GM04503 (cell line): ENCODE results near the gene C3orf18.

ENCODE experiments used
- DNase-seq: peaks from one replicate; pipeline ENCODE4 v3.0.0-alpha.2; 2012; ENCODE audit warnings: low read depth

Gene C3orf18

DNA sequence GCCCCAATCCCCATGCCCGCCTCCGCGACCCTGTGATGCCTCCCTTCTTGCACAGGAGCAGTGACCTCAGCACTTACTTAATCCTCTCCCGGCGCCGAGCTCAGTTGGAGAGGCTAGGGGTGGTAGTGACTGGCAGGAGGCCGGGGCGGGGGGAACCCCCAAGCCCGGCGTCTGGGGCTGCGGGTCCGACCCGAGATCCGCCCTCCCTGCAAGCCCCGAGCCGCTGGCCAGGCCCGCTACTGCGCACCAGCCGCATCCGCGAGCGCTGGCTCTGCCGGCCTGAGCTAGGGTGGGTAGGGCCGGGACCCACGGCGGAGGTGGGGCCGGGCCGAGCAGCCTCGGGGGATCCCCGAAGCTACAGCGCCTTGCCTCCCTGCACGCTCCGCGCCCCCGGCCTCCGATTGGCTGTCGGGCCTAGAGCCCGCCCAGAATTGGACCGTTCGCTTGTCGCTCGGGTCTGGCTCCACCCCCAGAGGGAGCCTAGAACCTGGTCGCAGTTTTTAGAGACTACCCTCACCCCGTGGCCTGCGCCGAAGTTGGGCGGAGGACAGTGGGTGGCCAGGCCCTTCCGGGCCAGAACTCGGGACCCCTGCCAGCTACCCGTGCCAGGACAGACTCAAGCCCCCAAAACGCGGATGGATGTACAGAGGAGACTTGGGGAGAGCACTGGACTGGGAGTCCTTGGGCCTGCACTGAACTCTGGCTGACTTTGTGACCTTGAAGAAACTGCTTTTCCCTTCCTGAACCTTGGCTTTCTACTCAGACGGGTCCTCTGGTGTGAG lies at the start of gene C3orf18:
C3orf18 (minus strand) TSS at position 362 of the 782 bp plus-strand sequence. CDS start 2,048 bp downstream, outside the sequence.
- DNase-seq: peak; percentile 60

DNA sequence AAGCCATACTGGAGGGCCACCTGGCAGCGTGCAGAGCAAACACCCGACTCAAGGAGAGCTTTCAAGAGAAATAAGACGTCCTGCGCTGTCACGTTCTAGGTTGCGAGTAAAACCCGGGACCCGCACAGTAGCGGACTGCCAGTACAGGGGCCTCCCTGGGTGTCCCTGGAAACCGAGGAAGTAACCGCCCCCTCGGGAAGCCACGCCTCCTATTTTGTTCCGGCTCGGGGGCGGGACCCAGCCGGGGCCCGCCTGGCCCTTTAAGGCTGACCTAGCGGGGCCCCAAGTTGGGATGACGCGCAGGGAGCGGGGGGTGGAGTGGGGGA lies 49.2 kb upstream of the C3orf18 start:
- DNase-seq: peak; percentile 34

DNA sequence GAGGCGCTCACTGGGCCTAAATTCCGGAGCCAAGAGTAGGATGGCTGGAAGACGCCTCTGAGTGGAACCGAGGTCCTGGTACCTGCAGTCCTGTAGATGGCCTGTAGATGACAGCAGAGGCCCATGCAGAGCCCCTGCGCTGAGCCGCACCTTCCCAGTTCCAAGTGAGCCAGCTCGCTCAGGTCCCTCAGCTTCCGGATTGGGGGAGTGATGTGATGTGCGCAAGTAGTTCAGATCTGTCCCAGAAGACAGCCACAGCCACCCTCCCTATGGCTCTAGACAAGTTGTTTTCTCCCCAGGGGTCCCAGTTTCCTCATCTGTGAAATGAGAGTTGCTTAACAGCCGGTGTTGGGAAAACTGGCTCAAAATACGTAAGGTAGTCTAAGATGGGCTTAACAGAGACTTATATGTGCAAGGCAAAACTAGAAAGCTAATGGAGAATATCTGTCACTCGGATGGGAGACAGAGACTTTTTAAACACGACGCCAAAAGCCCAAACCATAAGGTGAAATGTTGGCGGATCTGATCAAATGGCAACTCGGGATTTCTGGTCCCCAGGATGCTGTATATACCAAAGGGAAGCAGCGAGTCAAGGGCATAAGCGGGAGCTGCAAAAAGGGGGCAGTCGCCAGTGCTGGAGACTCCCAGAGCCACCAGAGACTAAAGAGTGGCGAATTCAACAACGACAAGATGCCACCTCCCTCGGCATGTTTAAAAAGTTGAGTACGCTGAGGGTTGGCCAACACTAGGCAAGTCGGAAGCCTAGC lies 48.6 kb upstream of the C3orf18 start:
- peak; percentile 34 for DNase-seq

DNA sequence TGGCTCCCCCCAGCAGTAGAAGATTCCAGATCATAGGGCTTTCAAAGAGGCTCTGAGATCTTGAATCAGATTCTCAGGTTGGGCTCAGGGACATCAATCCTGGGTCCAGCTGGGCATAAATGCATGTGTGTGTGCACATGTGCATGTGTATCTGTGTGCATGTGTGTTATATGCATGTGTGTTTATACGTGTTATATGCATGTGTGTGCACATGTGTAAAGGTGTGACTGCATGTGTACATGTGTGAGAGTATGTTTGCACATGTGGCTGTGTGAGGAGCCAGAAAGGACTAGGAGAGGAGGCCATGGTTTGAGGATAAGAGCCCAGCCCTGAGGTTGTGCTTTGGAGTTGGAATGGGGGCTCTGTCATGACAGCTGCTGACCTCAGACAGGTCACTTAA lies 47.6 kb upstream of the C3orf18 start:
- DNase-seq: no peak

DNA sequence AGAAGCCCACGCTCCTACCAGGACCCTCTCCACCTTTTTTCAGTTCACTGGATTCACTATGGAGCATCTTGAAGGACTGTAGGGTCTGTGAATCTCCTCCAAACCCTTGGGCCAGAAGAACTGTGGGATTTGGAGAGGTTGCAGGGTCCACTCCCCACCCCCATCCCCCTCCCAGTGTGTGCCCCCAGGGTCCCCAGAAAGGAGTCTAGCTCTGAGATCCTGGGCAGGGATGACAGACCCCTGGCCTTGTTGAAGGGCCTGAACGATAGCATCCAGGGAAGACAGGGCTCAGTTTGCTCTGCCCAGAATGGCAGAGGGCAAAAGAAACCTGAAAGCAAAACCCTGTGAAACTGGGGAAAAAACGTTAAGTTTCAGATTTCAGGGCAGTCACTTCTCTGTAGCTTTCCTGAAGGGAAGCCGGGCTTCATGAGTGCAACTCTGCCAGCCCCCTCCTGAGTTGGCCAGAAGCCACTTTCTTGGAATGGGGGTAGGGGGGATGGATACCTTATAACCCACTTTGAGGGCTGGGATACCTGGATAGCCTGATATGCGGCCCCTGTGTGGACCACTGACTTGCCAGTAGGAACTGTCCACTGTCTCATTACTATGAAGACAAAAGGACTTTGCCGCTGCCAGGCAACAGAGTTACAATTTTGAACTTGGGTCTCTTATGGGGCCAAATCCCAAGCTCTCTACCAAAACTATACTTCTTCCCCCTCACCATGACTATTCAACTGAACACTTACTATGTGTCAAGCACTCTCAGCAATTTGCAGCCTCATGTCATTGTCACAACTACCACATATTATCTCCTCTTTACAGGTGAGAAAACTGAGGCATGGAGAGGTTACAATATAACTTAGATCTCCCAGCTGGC lies 45.7 kb upstream of the C3orf18 start:
- no peak for DNase-seq

DNA sequence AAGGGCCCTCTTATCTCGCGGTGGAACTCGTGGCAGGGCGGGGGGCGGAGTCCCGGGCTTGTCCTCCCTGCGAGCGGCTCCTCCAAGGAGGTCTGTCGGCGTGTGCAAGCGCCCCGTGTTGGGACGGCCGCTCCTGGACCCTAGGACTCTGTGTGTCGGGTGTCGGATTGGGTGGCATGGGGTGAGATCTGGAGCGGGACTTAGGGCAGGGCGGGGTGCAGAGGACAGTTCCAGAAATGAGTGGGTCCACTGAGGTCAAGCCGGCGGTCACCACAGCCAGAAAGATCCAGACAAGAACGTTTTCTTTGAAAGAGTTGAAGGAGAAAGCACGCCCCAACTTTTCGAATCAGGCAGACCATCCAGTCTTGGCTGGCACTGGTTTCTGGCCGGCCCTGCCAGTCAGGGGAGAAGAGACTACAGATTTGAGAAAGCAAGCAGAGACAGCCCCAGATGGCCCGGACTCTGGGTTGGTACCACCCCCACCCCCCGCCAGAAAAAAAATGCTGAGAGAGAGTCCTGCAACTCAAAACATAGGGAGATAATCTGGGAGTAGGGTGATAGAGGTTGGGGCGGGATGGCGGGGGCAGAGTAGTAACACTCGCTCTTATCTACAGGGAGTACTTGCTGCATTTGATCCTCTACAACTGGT lies 44.8 kb upstream of the C3orf18 start:
- no peak for DNase-seq

DNA sequence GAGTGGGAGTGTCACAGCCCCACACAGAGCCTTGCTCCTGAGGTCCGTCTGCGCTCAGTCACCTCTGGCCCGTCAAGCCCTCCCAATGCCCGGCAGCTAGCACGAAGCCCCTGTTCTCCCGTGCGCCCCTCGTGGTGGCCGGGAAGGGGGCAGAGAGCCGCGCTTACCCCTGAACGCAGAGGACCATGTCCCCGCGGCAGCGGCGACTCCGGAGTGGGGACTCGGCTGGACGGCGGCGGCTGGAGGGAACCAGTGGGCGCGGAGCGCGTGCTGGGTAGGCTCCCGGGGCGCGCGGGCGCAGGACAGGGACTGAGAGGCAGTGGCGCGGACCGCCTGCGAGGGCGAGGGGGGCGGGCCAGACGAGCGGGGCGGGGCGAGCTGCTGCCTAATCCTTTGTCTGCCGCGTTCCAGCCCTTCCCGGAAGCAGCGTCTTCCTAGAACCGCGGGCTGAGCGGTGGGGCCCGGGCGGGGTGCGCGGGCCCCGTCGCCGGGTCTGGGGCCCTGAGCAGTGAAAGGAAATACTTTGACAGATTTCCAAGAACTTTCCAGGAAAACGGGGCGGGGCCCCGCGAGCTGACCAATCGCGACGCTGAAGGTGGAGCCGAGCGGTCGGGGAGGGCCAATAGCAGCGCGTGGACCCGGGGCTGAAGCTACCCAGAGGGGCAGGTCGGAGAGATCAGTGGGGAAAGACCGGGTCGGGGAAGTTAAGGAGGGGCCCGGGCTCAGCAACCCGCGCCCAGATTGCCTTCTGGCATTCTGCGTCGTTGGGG lies 44.1 kb upstream of the C3orf18 start, which contains the start of gene CISH:
CISH (minus strand) TSS at position 311 of the 770 bp plus-strand sequence; CDS start at position 187, 124 bp downstream.
- peak; percentile 64 for DNase-seq

DNA sequence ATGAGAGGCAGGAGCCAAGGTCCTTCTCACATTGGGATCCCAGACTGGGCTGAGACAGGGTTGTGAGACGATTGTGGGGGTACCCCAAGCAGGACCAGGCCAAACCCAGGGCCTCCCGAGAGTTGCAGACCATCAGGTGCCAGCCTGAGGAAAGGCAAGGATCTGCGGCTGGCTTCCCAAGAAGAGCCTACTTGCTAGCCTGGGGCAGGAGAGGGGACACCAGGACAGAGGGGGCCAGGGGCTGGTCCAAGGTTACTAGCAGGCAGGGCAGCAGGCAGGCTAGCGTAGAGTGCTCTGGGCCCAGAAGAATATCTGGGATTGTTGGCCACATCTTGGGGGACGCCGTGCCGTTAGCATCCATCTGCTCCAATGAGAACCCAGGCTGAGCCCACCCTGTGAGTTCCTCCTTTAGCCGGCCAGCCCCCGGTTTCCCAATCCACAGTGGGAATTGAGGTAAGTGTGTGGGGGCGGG lies 43.5 kb upstream of the C3orf18 start:
- no peak for DNase-seq

DNA sequence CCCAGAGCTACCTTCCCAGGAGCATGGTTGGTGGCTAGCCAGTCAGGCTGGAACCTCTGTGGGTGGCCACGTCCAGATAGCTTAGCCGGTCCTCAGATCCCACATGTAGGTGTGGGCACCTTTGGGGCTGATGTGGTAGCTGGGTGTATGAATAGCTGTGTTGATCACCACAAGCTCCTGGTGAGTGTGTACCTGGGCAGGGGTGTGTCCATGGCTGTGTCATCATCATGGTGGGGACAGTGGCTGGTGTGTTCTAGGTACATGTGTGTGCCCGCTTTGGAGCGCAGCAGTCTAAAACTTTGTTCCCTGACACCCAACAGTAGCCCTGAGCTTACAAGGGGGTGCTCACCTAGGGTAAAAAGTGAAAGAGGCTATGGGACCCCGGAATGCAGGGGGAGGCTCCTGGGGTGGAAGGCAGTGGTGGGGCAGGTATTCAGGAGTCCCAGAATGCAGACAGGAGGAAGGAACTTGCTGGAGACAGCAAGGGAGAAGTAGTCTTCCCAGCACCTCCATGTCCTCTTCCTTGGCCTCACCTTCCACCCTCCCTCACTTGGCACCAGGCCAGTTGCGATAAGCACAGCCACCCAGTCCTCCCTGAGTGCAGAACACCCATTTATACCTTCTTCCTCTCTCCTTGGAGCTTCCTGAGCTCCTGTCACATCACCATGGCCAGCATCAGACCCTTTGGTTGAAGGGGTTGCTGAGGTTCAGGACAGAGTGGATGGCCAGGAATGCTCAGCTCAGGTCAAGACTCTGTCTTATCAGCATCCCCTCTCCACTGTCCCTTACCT lies 42.8 kb upstream of the C3orf18 start:
- DNase-seq: no peak

DNA sequence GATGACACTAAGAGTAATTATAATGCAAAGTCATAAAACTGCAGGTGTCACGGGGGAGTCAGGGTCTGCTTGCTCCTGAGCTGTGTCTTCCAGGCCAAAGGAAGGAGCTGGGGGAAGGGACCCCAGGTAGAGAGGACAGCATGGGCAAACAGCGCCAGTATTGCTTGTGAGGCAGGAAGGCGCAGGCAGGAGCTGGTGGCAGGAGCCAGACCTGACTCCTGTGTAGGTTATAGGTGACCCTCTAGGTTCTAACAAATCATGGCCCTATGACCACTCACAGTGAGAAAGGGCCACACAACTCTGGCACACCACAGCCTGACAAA lies 42.2 kb upstream of the C3orf18 start:
- DNase-seq: no peak

DNA sequence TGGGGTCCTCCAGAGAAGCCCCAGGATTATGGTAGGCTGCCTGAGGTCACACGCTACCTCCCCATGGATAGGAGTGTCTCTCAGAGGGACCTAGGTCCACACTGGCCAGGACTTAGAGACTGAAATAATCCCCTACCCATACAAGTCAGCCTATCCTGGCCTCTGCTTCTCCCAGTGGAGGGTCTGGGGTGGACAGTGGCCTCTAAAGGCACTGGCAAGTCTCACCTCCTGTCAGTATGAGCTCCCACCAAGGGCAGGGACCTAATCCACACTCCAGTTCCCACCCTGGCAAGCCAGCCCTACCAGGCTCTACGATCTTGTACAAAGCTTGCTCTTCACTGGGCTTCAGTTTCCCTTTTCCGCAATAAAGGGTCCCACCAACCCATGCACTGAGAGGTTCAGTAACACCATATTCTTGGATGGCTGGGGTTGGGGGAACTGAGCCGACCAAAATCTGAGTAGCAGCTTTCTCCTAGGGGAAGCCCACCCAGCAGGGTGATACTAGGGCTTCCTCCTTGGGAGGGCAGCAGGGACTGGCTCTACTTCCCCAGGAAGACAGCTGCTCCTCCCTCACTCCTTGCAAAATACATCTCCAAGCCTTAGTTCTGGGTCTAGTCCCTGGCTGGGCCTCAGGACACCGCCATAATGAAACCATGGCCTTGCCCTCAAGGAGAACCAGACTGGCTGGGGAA lies 41.7 kb upstream of the C3orf18 start:
- no peak for DNase-seq

DNA sequence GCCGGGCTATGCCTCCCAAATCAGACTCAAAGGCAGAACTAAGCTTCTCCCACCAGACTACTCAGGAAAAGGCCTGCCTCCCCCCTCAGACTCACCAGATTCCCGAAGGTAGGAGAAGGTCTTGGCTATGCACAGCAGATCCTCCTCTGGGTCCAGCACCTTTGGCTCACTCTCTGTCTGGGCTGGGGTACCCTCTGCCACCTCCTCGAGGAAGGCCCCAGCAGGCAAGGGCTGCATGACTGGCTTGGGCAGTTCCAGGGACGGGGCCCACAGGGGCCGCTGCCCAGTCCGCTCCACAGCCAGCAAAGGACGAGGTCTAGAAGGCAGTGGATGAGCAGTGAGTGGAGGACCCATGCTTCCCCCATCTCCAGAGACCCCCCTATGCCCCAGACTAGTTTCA lies 40.7 kb upstream of the C3orf18 start:
- DNase-seq: no peak

DNA sequence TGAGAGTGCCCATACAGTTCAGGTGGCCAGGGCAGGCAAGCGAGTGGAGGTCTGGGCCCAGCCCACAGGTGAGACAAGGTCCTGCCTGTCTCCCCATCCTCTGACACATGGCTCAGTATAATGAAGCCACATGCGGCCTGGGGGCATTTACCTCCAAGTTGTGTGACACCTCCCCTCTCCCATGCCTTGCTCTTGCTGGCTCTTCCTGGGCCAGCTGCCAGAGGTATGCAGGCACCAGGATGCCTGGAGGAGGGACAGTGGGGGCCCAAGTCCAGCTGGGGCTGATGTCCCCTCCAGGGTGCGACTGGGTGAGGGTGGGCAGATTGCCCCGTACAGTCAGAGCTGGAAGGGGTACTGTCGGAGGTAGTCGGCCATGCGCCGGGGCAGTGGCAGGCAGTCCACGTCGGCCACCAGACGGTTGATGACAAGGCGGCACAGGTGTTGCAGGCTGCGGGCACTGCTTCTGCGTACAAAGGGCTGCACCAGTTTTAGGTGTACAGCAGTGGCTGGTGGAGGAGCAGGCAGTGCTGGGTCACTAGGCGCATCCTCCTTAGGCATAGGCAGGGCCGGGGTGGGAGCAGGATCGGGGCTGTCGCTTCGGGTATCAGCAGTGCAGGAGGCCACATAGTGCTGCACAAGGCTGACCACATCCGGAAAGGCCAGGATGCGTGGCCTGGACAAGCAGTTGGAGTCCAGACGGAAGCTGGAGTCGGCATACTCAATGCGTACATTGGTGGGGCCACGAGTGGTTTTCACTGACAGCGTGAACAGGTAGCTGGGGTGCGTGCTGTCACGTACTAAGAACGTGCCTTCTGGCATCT lies 39.9 kb upstream of the C3orf18 start:
- no peak for DNase-seq

DNA sequence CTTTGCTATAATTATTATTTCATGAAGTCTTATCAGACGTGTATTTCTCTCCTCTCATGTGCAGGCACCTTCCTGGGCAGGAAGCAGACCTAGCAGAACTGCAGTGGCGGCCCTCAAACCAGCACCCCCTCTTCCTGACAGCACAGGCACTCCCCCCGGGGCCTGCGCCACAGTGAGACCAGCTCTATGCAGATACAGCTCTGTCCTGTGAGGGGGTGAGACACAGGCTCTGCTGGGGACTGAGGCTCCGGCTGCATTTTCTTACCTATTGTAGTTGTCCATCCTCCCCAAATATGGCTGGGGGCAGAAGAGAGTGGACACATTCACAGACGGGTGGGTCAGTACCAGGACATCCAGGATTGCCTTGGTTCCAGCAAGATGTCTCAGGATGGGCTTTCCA lies 39.0 kb upstream of the C3orf18 start:
- DNase-seq: no peak

DNA sequence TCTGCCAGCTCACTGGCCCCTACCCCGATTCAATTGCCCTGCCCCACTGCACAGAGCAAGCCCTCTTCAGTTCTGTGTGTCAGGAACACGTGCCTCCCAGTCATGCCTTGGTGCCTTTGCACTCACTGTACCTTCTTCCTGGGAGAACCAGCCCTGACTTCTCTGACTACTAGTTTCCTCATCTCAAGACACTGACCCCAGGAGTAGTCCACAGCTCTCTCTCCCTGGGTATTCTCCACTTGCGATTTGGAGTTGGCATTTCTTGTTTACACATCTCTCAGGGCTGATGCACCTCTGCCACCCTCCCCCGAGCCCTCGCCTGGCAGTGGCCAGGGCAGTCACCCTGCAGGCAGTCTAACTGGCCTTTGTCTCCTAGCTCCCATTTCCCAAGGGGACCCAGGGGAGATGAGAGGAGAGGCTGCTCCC lies 38.4 kb upstream of the C3orf18 start:
- DNase-seq: no peak

DNA sequence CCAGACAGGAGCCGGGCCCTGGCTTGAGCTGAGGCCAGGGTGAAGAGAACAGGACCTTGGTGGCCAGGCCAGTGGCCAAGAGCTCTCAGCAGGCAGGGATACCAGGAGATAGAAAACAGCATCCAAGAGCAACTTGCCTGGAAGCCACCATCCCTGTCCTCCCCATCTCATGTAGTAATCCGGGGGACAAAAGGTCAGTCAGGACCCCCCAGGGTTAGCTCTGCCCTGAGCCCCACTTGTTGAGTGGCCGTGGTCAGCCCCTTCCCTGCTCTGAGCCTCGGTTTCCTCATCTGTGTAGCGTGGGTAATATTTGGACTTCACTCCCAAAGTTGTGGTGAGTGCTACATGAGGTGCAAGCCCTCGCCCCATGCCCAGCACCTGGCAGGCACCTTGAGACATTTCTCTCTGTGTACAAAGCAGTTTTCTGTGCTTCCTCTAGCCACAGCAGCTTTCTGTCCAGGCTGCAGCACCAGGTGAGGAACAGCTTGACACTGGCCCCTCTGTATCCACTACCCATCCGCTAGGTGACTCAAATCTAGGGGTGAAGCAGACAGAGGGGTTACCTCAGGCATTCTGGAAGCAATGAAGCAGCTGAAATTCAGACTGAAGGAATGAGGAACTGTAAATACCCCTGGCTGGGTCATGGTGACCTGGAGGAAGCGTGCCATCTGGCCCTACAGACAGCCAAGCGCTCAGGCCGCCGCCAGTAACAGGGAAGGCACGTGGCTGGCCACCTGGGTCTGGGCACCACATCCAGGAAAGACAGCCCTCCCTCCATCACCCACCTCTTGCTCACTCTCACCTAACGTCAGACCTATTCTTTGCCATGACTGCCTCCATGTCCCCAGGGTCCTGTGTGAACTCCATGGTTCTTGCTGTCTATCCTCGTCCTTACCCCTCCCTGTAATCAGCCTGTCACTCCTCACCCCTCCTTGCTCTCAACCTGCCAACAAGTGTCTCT lies 37.4 kb upstream of the C3orf18 start:
- no peak for DNase-seq

DNA sequence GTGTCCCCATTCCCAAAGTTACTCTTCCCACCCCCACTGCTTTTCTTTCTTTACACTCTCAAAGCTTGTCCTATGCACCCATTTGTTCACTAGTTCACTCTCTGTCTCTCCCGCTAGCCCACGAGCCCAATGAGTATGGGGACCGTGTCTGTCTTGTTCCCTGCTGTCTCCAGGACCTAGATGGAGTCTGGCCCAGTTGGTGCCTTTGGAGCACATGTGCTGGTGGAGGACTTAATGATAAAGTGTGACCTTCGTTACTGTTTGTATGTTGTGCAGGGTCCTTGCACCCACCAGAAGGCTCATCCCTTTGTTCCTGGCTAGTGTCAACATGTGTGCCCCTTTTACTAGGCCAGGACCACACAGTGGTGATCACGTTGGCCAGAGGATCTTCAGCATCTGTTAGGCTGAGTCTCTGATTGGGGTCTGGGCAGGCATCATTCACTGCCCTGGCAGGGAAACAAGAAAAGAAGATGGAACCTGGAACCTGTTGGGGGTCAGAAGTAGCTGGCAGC lies 36.6 kb upstream of the C3orf18 start:
- no peak for DNase-seq
